ENCODE results near the gene CDC42BPA. TPM values are rescaled to one million over a fixed set of nuclear protein-coding genes. Genes with fewer than 3 reads are reported as not detected.

The CDC42BPA gene
- total and polyA plus RNA-seq, 2 of the 8 experiments (the other 6 are each of a cell fraction or from before 2014, with no cell fraction given), result 7.1 to 28.5 TPM

DNA sequence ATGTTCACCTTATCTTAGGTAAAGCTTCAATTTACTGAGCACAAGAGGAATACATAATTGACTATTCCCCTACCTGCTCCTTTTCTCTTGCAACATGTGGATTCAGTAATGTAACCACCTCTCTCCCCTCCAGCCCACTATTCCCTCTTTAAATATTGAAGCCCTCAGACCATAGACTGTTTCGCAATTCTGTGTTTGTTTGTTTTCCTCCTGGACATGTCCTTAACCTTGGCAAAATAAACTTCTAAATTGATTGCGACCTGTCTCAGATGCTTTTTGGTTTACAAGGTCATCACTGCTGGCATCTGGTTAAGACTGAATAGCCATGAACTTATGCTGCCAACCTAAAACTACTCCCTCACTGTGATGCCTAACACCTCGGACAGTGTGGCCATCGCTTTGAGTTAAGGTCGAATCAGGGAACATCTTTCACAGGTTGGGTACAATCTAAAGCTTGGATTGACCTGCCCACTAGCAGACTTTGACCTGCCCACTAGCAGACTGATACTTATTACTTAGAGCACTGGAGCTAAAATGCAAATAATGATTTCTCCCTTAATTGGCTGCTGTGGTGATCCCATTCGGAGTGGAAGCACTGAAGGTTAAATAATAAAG is 10.2 kb upstream of the CDC42BPA start:
- Histone ChIP-seq H3K36me3 (ENCODE audit: control insufficient read depth in 2 of 4, insufficient read depth in 4 of 4, low read length in 3 of 4) (no peaks in the 10 kb centered on the region), H3K23me2 (ENCODE audit: low read depth, low read length) (no peaks in the 10 kb centered on the region; the same call in none of the 2 replicates), H3K27me3 (replicated peaks in 1 of 4; ENCODE audit: control insufficient read depth in 3 of 4, extremely low read depth in 1 of 4, insufficient read depth in 3 of 4, low read length in 3 of 4) (no peaks in the 10 kb centered on the region), H2BK20ac (ENCODE audit: low read length) (no peak overlapping the region), H3K4me2 (ENCODE audit: insufficient read depth in 1 of 2, low read depth in 2 of 2, low read length in 2 of 2) (no peak overlapping the region), H3K79me1 (ENCODE audit: low read depth, low read length) (no peaks in the 10 kb centered on the region), H4K5ac (ENCODE audit: insufficient read length, low read depth, low read length) (no peak overlapping the region), H2BK12ac (ENCODE audit: low read depth, low read length) (no peak overlapping the region), H2AK5ac (ENCODE audit: low read depth, low read length) (no peak overlapping the region), H4K91ac (replicated peaks; ENCODE audit: insufficient read length, low read length) (no peak overlapping the region), H3K9me3 (ENCODE audit: insufficient read depth in 2 of 2, low read depth in 1 of 2, low read length in 1 of 2) (peaks cover 2 to 3% of the 10 kb centered on the region in 2 experiments; a peak in 2 of 4 replicates), H3K4me3 (ENCODE audit: extremely low read depth in 1 of 4, insufficient read depth in 2 of 4, low read depth in 3 of 4, low read length in 4 of 4) (no peak overlapping the region), H3K14ac (ENCODE audit: insufficient read length) (no peak overlapping the region), H3K23ac (ENCODE audit: insufficient read length) (no peak overlapping the region), H3K27ac (ENCODE audit: low read depth, low read length) (no peak overlapping the region), H2BK120ac (replicated peaks; ENCODE audit: low read depth, low read length) (no peak overlapping the region), H4K8ac (ENCODE audit: extremely low read depth, insufficient read depth, low read length) (no peak overlapping the region), H3K18ac (ENCODE audit: extremely low read depth, low read length) (no peak overlapping the region), H3K4ac (replicated peaks; ENCODE audit: insufficient read length, low read depth, low read length) (no peak overlapping the region), H4K20me1 (replicated peaks in 1 of 2; ENCODE audit: control insufficient read depth in 1 of 2, insufficient read depth in 2 of 2, low read length in 2 of 2) (no peaks in the 10 kb centered on the region), H3K9ac (replicated peaks in 1 of 4; ENCODE audit: extremely low read depth in 1 of 4, low read depth in 3 of 4, low read length in 3 of 4) (no peak overlapping the region), H3K56ac (replicated peaks; ENCODE audit: insufficient read length, low read depth, low read length) (no peak overlapping the region), H3K4me1 (replicated peaks in 1 of 4; ENCODE audit: control insufficient read depth in 3 of 4, insufficient read depth in 4 of 4, low read length in 3 of 4) (peaks cover 0 to 5% (median 2%) of the 10 kb centered on the region in 4 experiments; a peak in 3 of 7 replicates), H2AFZ (ENCODE audit: low read length) (peak overlapping the region; percentile 69; the same call in 1 of the 2 replicates), H2BK15ac (ENCODE audit: low read length) (no peak overlapping the region), H3K79me2 (ENCODE audit: control insufficient read depth in 1 of 2, insufficient read depth in 2 of 2, low read length in 2 of 2) (no peaks in the 10 kb centered on the region), H2BK5ac (ENCODE audit: low read depth, low read length) (no peak overlapping the region)
- 90% methylated on average over 6 of the region's 6 CpGs; no CpG with 5 or more reads in 1 of the 2 experiments for WGBS, 2 experiments (ENCODE audit: extremely low coverage in 1 of 2, insufficient coverage in 1 of 2, insufficient read length in 1 of 2, insufficient replicate concordance in 2 of 2, low coverage in 1 of 2, low lambda C conversion rate in 2 of 2, missing lambda C conversion rate in 1 of 2)
- FAIRE-seq (no peak), DNase-seq (ENCODE audit: low read depth in 1 of 2, low spot score in 2 of 2) (no peak)
- POLR2A ChIA-PET (ENCODE audit: partially characterized antibody), result interaction anchor here (1.6 to 2.3 kb wide), 3 partner anchors 8 to 9 kb away, joined by 3 to 15 read pairs (median 5); no protein-coding TSS in a partner anchor
- TF ChIP-seq RXRA (IDR thresholded peaks at IDR 0.05; ENCODE audit: insufficient read depth, low read depth, low read length), result no peak
- TF ChIP-seq BACH1 (IDR thresholded peaks at IDR 0.05; ENCODE audit: low read length), result no peak
- TF ChIP-seq CEBPB (IDR thresholded peaks at IDR 0.05; ENCODE audit: low read depth, low read length), result peak; percentile 54; the same call in 1 of the 2 replicates
- CTCF ChIA-PET (ENCODE audit: partially characterized antibody), result interaction anchor here (0.6 to 0.8 kb wide), 3 partner anchors 15 to 84 kb away, joined by 3 to 4 read pairs (median 3); no protein-coding TSS in a partner anchor

Data from H1 (cell line).